Activated T-helper 1 cell treated with anti-CD3 and anti-CD28 coated beads, Interleukin-12 subunit alpha, Interleukin-12 subunit beta, Interleukin-2, Interleukin-4 antibody, amounts not matched to agents 30 ng/mL and 10 ng/mL and 1 ng/mL, durations not matched to agents 14 hours and 24 hours and 36 hours (primary cell): Measurements from ENCODE around the gene COPZ1. TPM values are rescaled to one million over a fixed set of nuclear protein-coding genes. Genes with fewer than 3 reads are reported as not detected.
A peak's percentile ranks its signal among the peaks of the same experiment; 100 is the strongest.
"Not testable (repeated sequence)": the region's sequence is repeated elsewhere in the genome, so short reads cannot be mapped to it uniquely, and the experiment has no call there.

Source experiments
- DNase-seq: peaks from one replicate; pipeline ENCODE4 v3.0.0; 2021; ENCODE audit warnings: low spot score
- H3K27ac Mint-ChIP-seq: one replicate; pipeline ENCODE4 v1.8.0; 2021; ENCODE audit warnings: mild to moderate bottlenecking, mixed read lengths
- H3K27me3 Mint-ChIP-seq: one replicate; pipeline ENCODE4 v1.8.0; 2022; ENCODE audit warnings: mild to moderate bottlenecking, moderate library complexity, mixed read lengths; ENCODE audit not compliant: insufficient read depth
- H3K36me3 Mint-ChIP-seq: one replicate; pipeline ENCODE4 v1.8.0; 2021; ENCODE audit warnings: low read depth, mixed read lengths
- H3K4me1 Mint-ChIP-seq: one replicate; pipeline ENCODE4 v1.8.0; 2021; ENCODE audit warnings: low read depth, mixed read lengths
- H3K4me3 Mint-ChIP-seq: one replicate; pipeline ENCODE4 v1.8.0; 2021; ENCODE audit warnings: mild to moderate bottlenecking, moderate library complexity, mixed read lengths
- H3K9me3 Mint-ChIP-seq: one replicate; pipeline ENCODE4 v1.8.0; 2021; ENCODE audit warnings: mixed read lengths
- intact Hi-C: fragments of 100-400 bp; cut with micrococcal nuclease; formaldehyde crosslinking; loops from one replicate; pipeline ENCODE4 v1.15.1; 2024
- total RNA-seq: library from RNA; stranded (reverse); gene quantifications from 2 replicates; pipeline ENCODE4 v1.2.3, GENCODE V29; 2022

The COPZ1 gene
- total RNA-seq, 1 donor from 2014 or later: 115 TPM

- no peaks in the 10 kb centered on the region for H3K36me3 Mint-ChIP-seq
- H3K27me3 Mint-ChIP-seq: peaks cover 66% of the 10 kb centered on the region
- no peak overlapping the region for H3K27ac Mint-ChIP-seq
- DNase-seq: no peak
- H3K4me3 Mint-ChIP-seq: no peak overlapping the region
- intact Hi-C loops: no loop called here
- H3K9me3 Mint-ChIP-seq: no peaks in the 10 kb centered on the region
- H3K4me1 Mint-ChIP-seq: peaks cover 21% of the 10 kb centered on the region
These were observed 24.7 kb upstream of the COPZ1 start for GRCh38 chr12:54300225-54300731.

DNA sequence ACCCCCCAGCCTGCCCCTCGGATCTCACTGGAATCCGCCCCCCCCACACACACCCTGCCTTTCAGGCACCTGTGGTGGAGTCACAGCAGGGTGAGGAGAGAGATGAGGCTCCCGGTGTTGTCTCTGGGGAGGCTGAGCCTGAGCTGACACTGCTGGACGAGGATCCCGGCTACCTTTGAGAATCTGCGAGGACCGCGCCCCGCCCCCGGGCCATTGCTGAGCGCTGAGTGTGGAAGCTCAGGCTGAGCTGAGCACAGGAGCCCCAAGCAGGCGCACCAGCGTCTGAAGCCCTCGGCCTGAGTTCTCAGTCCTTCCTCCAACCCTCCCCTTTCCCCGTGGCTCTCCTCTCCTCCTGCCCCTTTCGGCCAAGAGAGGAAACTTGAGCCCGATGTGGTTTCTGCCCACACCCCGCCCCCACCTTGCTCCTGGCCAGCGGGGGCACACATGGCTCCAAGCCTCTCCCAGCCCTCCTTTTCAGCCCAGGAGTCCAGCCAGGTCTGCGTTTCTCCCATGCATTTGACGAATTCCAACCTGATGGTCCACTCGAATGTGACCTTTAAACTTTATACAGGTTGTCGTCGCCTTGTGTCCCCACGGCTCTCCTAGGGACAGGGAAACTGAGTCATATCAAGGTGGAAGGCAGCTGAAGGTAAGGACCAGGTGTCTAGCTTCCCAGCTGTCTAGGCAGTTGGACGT is 24.1 kb upstream of the COPZ1 start, which contains the start of gene NFE2:
Gene NFE2, minus strand, starts transcription at position 284 of the 696 bp plus-strand sequence. CDS start 5,767 bp downstream, outside the sequence.
- DNase-seq: no peak
- intact Hi-C loops: no loop called here
- H3K4me3 Mint-ChIP-seq: peak within 1 kb of the TSS; percentile 27
- H3K27me3 Mint-ChIP-seq: peaks cover 65% of the 10 kb centered on the region
- no peak within 1 kb of the TSS for H3K27ac Mint-ChIP-seq
- no peaks in the 10 kb centered on the region for H3K9me3 Mint-ChIP-seq
- H3K4me1 Mint-ChIP-seq: peaks cover 21% of the 10 kb centered on the region
- H3K36me3 Mint-ChIP-seq: no peaks in the 10 kb centered on the region

DNA sequence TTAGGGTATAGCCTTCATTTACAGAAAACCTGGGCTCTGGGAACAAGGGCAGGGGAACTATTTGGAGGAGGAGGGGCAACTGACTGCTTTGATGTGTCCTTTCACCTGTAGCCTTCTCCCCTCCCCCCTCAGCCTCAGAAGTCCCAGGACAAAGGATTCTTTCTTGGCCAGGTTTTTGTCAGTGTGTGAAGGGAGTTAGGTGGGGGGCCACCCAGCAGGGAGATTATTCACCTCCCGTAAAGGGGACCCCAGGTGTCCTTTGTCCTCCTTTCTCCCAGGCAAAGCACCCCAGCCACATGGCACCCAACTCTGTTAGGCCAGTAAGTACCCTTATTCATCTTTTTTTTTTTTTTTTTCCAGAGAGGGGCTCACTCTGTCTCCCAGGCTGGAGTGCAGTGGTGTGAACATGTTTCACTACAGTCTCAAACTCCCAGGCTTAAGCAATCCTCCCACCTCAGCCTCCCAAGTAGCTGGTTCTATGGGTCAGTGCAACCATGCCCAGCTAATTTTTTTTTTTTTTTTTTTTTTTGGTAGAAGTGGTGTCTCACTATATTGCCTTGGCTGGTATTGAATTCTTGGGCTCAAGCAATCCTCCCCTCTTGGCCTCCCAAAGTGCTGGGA is 23.4 kb upstream of the COPZ1 start:
- Mint-ChIP-seq H3K4me1 (peaks cover 21% of the 10 kb centered on the region), H3K36me3 (no peaks in the 10 kb centered on the region), H3K4me3 (no peak overlapping the region), H3K27me3 (peaks cover 63% of the 10 kb centered on the region), H3K9me3 (no peaks in the 10 kb centered on the region), H3K27ac (no peak overlapping the region)
- intact Hi-C loops: no loop called here
- no peak for DNase-seq

GRCh38 chr12:54303640-54304039 is 21.3 kb upstream of the COPZ1 start:
- no peak for DNase-seq
- H3K4me3 Mint-ChIP-seq: no peak overlapping the region
- intact Hi-C loops: no loop called here
- H3K27ac Mint-ChIP-seq: no peak overlapping the region
- H3K36me3 Mint-ChIP-seq: no peaks in the 10 kb centered on the region
- H3K27me3 Mint-ChIP-seq: peaks cover 64% of the 10 kb centered on the region
- peaks cover 27% of the 10 kb centered on the region for H3K4me1 Mint-ChIP-seq
- H3K9me3 Mint-ChIP-seq: no peaks in the 10 kb centered on the region

DNA sequence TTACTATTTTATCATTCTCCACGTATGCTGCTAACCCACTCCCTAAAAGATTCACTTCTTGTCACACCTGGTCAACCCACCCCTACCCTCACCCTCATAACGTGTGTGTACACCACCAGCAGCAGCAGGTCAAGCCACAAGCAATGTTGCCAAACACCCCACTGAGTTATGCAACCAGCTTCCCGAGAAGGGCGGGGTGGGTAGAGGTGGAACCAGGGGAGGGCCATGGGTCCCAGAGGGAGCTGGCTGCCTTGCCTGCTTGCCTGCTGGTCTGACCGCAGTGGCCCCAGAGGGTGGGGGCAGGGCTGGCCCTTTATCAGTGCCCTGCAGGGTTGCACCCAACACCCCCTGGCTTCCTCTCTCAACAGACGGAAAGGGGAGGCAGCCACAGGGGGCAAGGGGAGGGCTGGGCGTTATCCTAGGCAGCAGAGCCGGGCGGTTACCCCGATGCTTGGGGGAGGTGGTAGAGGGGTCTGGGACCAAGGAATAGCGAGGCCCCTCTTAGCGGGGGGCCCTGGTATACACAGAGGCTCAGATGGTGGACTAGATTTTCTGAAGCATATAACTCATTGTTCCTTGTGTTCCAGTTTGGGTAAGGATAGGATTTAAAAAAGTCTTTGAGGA is 20.6 kb upstream of the COPZ1 start:
- Mint-ChIP-seq H3K27me3 (peaks cover 57% of the 10 kb centered on the region), H3K4me1 (peaks cover 27% of the 10 kb centered on the region), H3K9me3 (no peaks in the 10 kb centered on the region), H3K27ac (no peak overlapping the region), H3K36me3 (no peaks in the 10 kb centered on the region), H3K4me3 (no peak overlapping the region)
- no peak for DNase-seq
- intact Hi-C loops: no loop called here

DNA sequence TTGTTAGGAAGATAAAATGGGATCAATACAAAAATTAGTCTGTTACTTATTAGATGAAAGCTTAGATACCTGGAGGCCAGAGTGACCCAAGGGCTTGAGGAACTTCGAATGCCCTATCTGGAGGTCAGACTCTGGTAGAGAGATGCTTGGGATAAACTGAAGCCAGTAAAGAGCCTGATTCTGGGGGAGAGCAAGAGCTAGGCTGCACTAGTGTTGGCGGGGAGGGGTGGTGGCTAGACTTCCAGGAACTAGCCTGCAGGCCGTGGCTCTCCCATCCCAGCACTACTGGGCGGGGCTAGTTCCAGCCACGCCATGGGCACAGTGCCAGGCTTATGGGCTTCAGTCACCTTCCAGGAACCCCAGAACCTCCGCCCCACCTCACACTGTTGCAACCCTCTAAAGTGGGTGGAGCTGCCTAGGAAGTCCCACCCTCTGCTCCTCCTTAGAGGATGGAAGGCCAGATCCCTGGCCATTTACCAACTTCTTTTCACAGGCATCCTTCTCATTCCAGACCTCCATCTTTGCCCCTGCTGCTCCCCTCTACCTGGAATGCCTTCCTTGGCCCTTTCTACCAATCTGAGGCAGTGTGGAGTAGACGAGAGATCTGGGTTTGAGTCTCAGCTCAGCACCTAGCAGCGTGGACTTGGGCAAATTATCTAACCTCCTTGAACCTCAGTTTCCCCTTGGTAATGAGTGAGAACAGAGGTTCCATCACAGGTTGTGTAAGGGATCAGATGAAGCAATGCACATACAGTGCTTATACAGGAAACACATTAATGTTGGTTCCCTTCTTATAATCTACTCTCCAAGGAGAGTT is 17.8 kb upstream of the COPZ1 start:
- no peak overlapping the region for H3K27ac Mint-ChIP-seq
- peaks cover 34% of the 10 kb centered on the region for H3K27me3 Mint-ChIP-seq
- H3K4me3 Mint-ChIP-seq: no peak overlapping the region
- H3K36me3 Mint-ChIP-seq: no peaks in the 10 kb centered on the region
- H3K4me1 Mint-ChIP-seq: peaks cover 19% of the 10 kb centered on the region
- H3K9me3 Mint-ChIP-seq: no peaks in the 10 kb centered on the region
- intact Hi-C loops: no loop called here
- DNase-seq: no peak

DNA sequence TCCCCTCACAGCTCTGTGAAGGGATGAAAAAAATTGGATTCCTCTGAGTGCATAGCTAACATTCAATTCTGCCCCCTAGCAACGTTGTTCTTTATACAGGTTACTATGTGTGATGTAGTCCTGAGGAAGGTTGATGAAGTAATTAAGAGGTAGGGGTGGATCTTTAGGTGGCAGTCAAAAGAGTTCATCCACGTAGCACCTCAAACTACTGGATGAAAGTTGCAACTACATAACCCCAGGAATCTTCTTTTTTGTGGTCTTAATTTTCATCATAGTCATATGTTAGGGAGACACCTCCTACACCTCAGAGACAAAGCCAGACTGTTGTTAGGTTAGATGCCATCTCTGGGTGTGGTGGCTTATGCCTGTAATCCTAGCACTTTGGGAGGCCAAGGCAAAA is 13.9 kb upstream of the COPZ1 start:
- Mint-ChIP-seq H3K9me3 (no peaks in the 10 kb centered on the region), H3K36me3 (no peaks in the 10 kb centered on the region), H3K4me1 (peaks cover 10% of the 10 kb centered on the region), H3K4me3 (no peak overlapping the region), H3K27me3 (peaks cover 11% of the 10 kb centered on the region), H3K27ac (no peak overlapping the region)
- no peak for DNase-seq
- intact Hi-C loops: no loop called here

DNA sequence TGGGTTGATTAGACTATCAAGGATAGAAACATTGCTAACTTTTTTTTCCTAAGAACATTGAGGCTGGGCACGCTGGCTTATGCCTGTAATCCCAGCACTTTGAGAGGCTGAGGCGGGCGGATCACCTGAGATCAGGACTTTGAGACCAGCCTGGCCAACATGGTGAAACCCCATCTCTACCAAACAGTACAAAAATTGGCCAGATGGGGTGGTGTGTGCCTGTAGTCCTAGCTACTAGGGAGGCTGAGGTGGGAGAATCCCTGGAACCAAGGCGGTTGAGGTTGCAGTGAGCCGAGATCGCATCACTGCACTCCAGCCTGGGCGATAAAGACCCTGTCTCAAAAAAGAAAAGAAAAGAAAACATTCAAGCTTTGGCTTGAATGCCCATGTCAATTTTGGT is 12.6 kb upstream of the COPZ1 start:
- H3K4me3 Mint-ChIP-seq, DNase-seq, H3K27ac Mint-ChIP-seq, H3K27me3 Mint-ChIP-seq, H3K4me1 Mint-ChIP-seq, H3K9me3 Mint-ChIP-seq, H3K36me3 Mint-ChIP-seq, intact Hi-C loops: not testable (repeated sequence)

DNA sequence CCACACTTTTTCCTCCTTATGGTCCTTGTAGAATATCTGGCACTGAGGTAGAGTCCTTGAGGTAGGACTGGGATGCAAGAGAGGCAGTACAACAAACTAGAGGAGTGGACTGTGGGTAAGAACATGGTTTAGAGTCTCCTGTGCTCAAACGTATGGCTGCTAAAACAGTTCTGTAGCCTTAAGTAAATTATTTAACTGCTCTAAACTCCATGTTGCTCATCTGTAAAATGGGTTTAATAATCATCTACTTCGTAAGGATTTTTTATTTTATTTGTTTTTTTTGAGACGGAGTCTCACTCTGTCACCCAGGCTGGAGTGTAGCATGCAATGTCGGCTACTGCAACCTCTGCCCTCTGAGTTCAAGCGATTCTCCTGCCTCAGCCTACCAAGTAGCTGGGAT is 3.6 kb upstream of the COPZ1 start:
- Mint-ChIP-seq H3K9me3 (no peaks in the 10 kb centered on the region), H3K4me1 (peaks cover 7% of the 10 kb centered on the region), H3K27ac (no peak overlapping the region), H3K4me3 (no peak overlapping the region), H3K27me3 (peaks cover 7% of the 10 kb centered on the region), H3K36me3 (peaks cover 3% of the 10 kb centered on the region)
- intact Hi-C loops: no loop called here
- DNase-seq: no peak

- not testable (repeated sequence) for DNase-seq, H3K9me3 Mint-ChIP-seq, H3K27me3 Mint-ChIP-seq, H3K36me3 Mint-ChIP-seq
- Mint-ChIP-seq H3K4me1 (peaks cover 40% of the 10 kb centered on the region), H3K4me3 (peak overlapping the region; percentile 99), H3K27ac (peak overlapping the region; percentile 86)
- intact Hi-C loops: loop anchor here (1.0 to 2.0 kb wide), 5 partner anchors 8 to 109 kb away; partner anchors contain the start of genes CBX5 and HNRNPA1
These were observed 645 bp downstream of the COPZ1 start for GRCh38 chr12:54325442-54326109.

DNA sequence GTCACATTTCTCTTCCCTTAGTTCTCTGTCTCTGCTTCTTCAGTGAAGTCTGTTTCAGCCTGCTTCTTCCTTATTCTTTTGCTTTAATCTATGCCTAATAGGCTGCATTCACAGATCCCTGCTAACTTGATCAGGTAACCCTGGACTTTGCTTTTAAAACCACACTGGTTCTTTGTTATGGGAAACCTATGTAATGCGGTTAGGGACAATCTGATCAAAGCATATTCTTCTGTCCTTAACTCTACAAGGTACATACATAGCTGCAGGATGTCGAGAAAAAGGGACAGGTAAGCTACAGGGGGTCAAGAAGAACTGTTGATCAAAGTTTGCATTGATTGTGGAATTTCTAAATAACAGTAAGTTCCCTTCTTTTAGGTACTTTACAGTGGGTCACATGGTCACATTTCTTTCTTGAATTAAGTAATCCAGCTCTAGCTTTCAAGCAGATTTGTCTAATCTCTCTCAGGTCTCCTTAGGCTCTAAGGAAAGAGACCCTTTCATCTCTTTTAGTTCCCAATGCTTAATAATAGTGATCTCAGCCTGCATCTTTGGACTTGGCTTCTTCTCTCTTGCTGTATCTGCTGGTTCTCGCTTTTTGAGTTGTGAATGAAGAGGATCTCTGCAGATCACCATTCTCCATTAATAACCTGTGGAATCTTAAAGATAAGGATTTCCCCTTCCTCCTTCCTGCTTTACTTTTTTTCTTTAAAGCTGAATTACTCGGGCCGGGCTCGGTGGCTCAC is 3.8 kb downstream of the COPZ1 start:
- DNase-seq: no peak
- Mint-ChIP-seq H3K4me3 (peak overlapping the region; percentile 45), H3K36me3 (peaks cover 8% of the 10 kb centered on the region), H3K9me3 (no peaks in the 10 kb centered on the region), H3K4me1 (peaks cover 60% of the 10 kb centered on the region), H3K27me3 (no peaks in the 10 kb centered on the region), H3K27ac (peak overlapping the region; percentile 61)
- intact Hi-C loops: no loop called here

- Mint-ChIP-seq H3K4me1 (peaks cover 57% of the 10 kb centered on the region), H3K9me3 (no peaks in the 10 kb centered on the region), H3K27me3 (no peaks in the 10 kb centered on the region), H3K27ac (no peak overlapping the region), H3K36me3 (peaks cover 9% of the 10 kb centered on the region), H3K4me3 (no peak overlapping the region)
- no peak for DNase-seq
- intact Hi-C loops: no loop called here
These were observed 4.8 kb downstream of the COPZ1 start for GRCh38 chr12:54329759-54330158.
